Transverse colon (tissue), 4 donors: Measurements from ENCODE around the gene MACF1. TPM values are rescaled to one million over a fixed set of nuclear protein-coding genes. Genes with fewer than 3 reads are reported as not detected.

ENCODE experiments used
- DNase-seq: peaks from one replicate; pipeline ENCODE4 v3.0.0-alpha.2; 2019
- H3K27ac ChIP-seq, 4 donors: fragments of 200-600 bp; sonication (generic); 2 replicates each; pipeline ENCODE4 v1.5.1; 2016 to 2018; ENCODE audit warnings: inconsistent platforms in 4 of 4
- H3K27me3 ChIP-seq: fragments of 200-600 bp; sonication (generic); 2 replicates; pipeline ENCODE4 v1.5.1; 2017; ENCODE audit warnings: inconsistent platforms
- H3K36me3 ChIP-seq, 4 donors: fragments of 200-600 bp; sonication (generic); 2 replicates each; pipeline ENCODE4 v1.5.1; 2017 to 2019; ENCODE audit warnings: inconsistent platforms in 4 of 4
- H3K4me1 ChIP-seq, 4 donors: fragments of 200-600 bp; sonication (generic); 2 replicates each; pipeline ENCODE4 v1.5.1; 2017 to 2020; ENCODE audit warnings: inconsistent platforms in 4 of 4
- H3K4me3 ChIP-seq, 4 donors: fragments of 200-600 bp; sonication (generic); 1 replicate in 1 of 4; 2 replicates in 3 of 4; pipeline versions ENCODE4 v1.5.1 to v1.6.1; 2017 to 2019; ENCODE audit warnings: inconsistent platforms in 4 of 4
- H3K9me3 ChIP-seq, 2 donors: fragments of 200-600 bp; sonication (generic); 2 replicates each; pipeline ENCODE4 v1.5.1; 2017 to 2019; ENCODE audit warnings: inconsistent platforms in 2 of 2
- CTCF ChIP-seq, 5 experiments: fragments of 200-600 bp in 3 of 5; fragments of 450-650 bp in 2 of 5; sonication (generic) in 3 of 5; IDR thresholded peaks; 1 replicate in 2 of 5; 2 replicates in 3 of 5; pipeline ENCODE4 v1.5.1; 2016 to 2017; ENCODE audit warnings: antibody characterized with exemption in 5 of 5, inconsistent platforms in 3 of 5, mild to moderate bottlenecking in 2 of 5, moderate library complexity in 1 of 5
- EP300 ChIP-seq: sonication (generic); formaldehyde crosslinking; IDR thresholded peaks from one replicate; pipeline ENCODE4 v1.6.1; 2017; ENCODE audit warnings: antibody characterized with exemption, low read depth
- POLR2A ChIP-seq: fragments of 450-650 bp; IDR thresholded peaks from one replicate; pipeline ENCODE4 v1.6.1; 2016; ENCODE audit warnings: antibody characterized with exemption, mild to moderate bottlenecking, moderate library complexity
- POLR2AphosphoS5 ChIP-seq, 3 donors: sonication (generic); formaldehyde crosslinking; IDR thresholded peaks; one replicate each; pipeline ENCODE4 v1.6.1; 2016; ENCODE audit warnings: antibody characterized with exemption in 3 of 3
- WGBS, 2 donors: methylation state at CpG; one replicate each; pipeline ENCODE4 v1.1.5; 2018; ENCODE audit warnings: low coverage in 1 of 2; 5-methylcytosine and 5-hydroxymethylcytosine counted together
- in situ Hi-C, 4 donors: fragments of 200-750 bp; cut with MboI; loops; one replicate each; pipeline versions ENCODE4 v1.15.0 to v1.15.1; 2017; ENCODE audit warnings: low sequenced_read_pairs in 3 of 4, low pct_ligation_motif_present in 1 of 4, low pct_unique_long_range_greater_than_20kb in 1 of 4
- intact Hi-C: fragments of 100-400 bp; cut with DNase I; formaldehyde crosslinking; loops from one replicate; pipeline ENCODE4 v1.15.1; 2023; ENCODE audit warnings: low total_unique reads
- total RNA-seq, 4 donors: library from RNA; depleted of rRNA; stranded (reverse); fragments of >200 nt; gene quantifications; one replicate each; pipeline ENCODE4 v1.1.0, GENCODE V29; 2016

MACF1 gene
- total RNA-seq, 4 donors from 2014 or later: 190 to 300 (median 254) TPM

GRCh38 chr1:39485046-39485803, 280.7 kb downstream of the MACF1 start:
- in situ Hi-C loops (no loop called here), intact Hi-C loops (no loop called here)
- Histone ChIP-seq H3K9me3 (no peaks in the 10 kb centered on the region), H3K27me3 (peaks cover 1% of the 10 kb centered on the region), H3K4me1 (no peaks in the 10 kb centered on the region), H3K4me3 (no peak overlapping the region), H3K36me3 (peaks cover 0 to 40% (median 15%) of the 10 kb centered on the region in 4 donors), H3K27ac (no peak overlapping the region)
- DNase-seq: no peak
- TF ChIP-seq POLR2AphosphoS5 (IDR thresholded peaks at IDR 0.05): no peak
- no peak for TF ChIP-seq POLR2A
- no peak for TF ChIP-seq CTCF (IDR thresholded peaks at IDR 0.05)
- no peak for TF ChIP-seq EP300
- 76 to 85% methylated on average over 5 to 14 of the region's 14 CpGs for WGBS, 2 donors

GRCh38 chr1:39488012-39488545, 283.6 kb downstream of the MACF1 start:
- WGBS, 2 donors: 96 to 100% methylated on average over 2 to 5 of the region's 5 CpGs
- TF ChIP-seq POLR2AphosphoS5 (IDR thresholded peaks at IDR 0.05): no peak
- TF ChIP-seq CTCF (IDR thresholded peaks at IDR 0.05): no peak
- TF ChIP-seq POLR2A: no peak
- no peak for TF ChIP-seq EP300
- Histone ChIP-seq H3K27ac (no peak overlapping the region), H3K36me3 (peaks cover 0 to 28% (median 10%) of the 10 kb centered on the region in 4 donors), H3K27me3 (peaks cover 28% of the 10 kb centered on the region), H3K4me1 (peaks cover 5 to 17% (median 11%) of the 10 kb centered on the region in 4 donors), H3K9me3 (no peaks in the 10 kb centered on the region), H3K4me3 (no peak overlapping the region)
- intact Hi-C loops: no loop called here
- DNase-seq: no peak
- in situ Hi-C loops: no loop called here

- TF ChIP-seq POLR2AphosphoS5 (IDR thresholded peaks at IDR 0.05) (no peak), EP300 (no peak), CTCF (IDR thresholded peaks at IDR 0.05) (no peak), POLR2A (no peak)
- Histone ChIP-seq H3K36me3 (peaks cover 0 to 28% (median 9%) of the 10 kb centered on the region in 4 donors), H3K27ac (no peak overlapping the region), H3K9me3 (no peaks in the 10 kb centered on the region), H3K4me3 (no peak overlapping the region), H3K4me1 (peaks cover 5 to 17% (median 11%) of the 10 kb centered on the region in 4 donors), H3K27me3 (peaks cover 38% of the 10 kb centered on the region)
- DNase-seq: no peak
- WGBS, 2 donors: 50 to 77% methylated on average over 2 to 7 of the region's 7 CpGs
- intact Hi-C loops: no loop called here
- in situ Hi-C loops: no loop called here
Measured at GRCh38 chr1:39488793-39489566, 284.5 kb downstream of the MACF1 start.
